Prostate gland (tissue), 2 donors: Measurements from ENCODE around the gene TSSK1B.

ENCODE experiments used
- CTCF ChIP-seq, 4 experiments: fragments of 200-600 bp in 2 of 4; fragments of 450-650 bp in 2 of 4; sonication (generic) in 2 of 4; IDR thresholded peaks; 1 replicate in 3 of 4; 2 replicates in 1 of 4; pipeline ENCODE4 v1.5.1; 2016 to 2019; ENCODE audit warnings: antibody characterized with exemption in 4 of 4, mild to moderate bottlenecking in 2 of 4, moderate library complexity in 2 of 4
- POLR2A ChIP-seq: fragments of 450-650 bp; IDR thresholded peaks from one replicate; pipeline ENCODE4 v1.6.1; 2016; ENCODE audit warnings: antibody characterized with exemption, mild to moderate bottlenecking
- POLR2AphosphoS5 ChIP-seq: sonication (generic); formaldehyde crosslinking; IDR thresholded peaks from one replicate; pipeline ENCODE4 v1.6.1; 2017; ENCODE audit warnings: antibody characterized with exemption

DNA sequence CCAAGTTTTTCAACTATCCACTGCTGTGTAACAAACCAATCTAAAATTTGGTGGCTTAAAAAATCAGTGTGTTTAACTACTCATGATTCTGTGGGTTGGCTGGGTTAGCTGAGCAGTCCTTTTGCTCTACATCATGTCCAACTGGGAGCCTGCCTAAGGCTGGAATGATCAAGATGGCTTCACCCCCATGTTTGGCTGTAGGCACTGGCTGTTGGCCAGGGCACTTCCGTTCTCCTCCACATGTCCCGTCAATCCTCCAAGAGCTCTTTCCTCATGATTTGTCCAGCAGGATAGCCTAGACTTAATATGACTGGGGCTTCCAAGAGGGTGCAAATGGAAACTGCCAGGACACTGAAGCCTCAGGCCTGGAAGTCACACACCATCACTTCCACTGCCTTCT is 17.0 kb upstream of the TSSK1B start:
- TF ChIP-seq CTCF (IDR thresholded peaks at IDR 0.05) (no peak), POLR2A (no peak), POLR2AphosphoS5 (no peak)
